ENCODE measurements around the gene GRIN2A. TPM values are rescaled to one million over a fixed set of nuclear protein-coding genes. Genes with fewer than 3 reads are reported as not detected.

Gene GRIN2A
- total and polyA plus RNA-seq, 8 donors = 0.06 to 9.8 (median 0.86) TPM

GRCh38 chr16:10150906-10151305 is 31.3 kb downstream of the GRIN2A start:
- Histone ChIP-seq H3K27ac (no peak overlapping the region), H3K4me1 (no peaks in the 10 kb centered on the region), H3K9me3 (no peaks in the 10 kb centered on the region), H3K36me3 (no peaks in the 10 kb centered on the region), H3K4me3 (no peak overlapping the region), H3K27me3 (no peaks in the 10 kb centered on the region)
- no peak for DNase-seq
- intact Hi-C loops (cut with DNase I; ENCODE audit: low total_unique reads) = no loop called here
- TF ChIP-seq POLR2AphosphoS5 (IDR thresholded peaks at IDR 0.05) (no peak), CTCF (IDR thresholded peaks at IDR 0.05) (no peak), EP300 (IDR thresholded peaks at IDR 0.05) (no peak), POLR2A (IDR thresholded peaks at IDR 0.05) (no peak)
- 81 to 88% (median 81%) methylated on average over 4 of the region's 4 CpGs for WGBS, 5 donors

GRCh38 chr16:10145542-10146035 is 36.6 kb downstream of the GRIN2A start:
- WGBS, 5 donors = 68 to 88% (median 72%) methylated on average over 4 of the region's 4 CpGs
- TF ChIP-seq POLR2A (IDR thresholded peaks at IDR 0.05) = no peak
- TF ChIP-seq EP300 (IDR thresholded peaks at IDR 0.05) = no peak
- no peak for TF ChIP-seq CTCF (IDR thresholded peaks at IDR 0.05)
- no peaks in the 10 kb centered on the region for H3K36me3 ChIP-seq
- no peak overlapping the region for H3K27ac ChIP-seq
- no peaks in the 10 kb centered on the region for H3K27me3 ChIP-seq
- DNase-seq = no peak
- intact Hi-C loops (cut with DNase I; ENCODE audit: low total_unique reads) = no loop called here
- no peak overlapping the region for H3K4me3 ChIP-seq
- no peaks in the 10 kb centered on the region for H3K4me1 ChIP-seq
- no peaks in the 10 kb centered on the region for H3K9me3 ChIP-seq

- Histone ChIP-seq H3K4me3 (no peak overlapping the region), H3K9me3 (no peaks in the 10 kb centered on the region), H3K27ac (no peak overlapping the region), H3K4me1 (no peaks in the 10 kb centered on the region), H3K36me3 (no peaks in the 10 kb centered on the region), H3K27me3 (no peaks in the 10 kb centered on the region)
- no peak for TF ChIP-seq POLR2AphosphoS5 (IDR thresholded peaks at IDR 0.05)
- TF ChIP-seq POLR2A (IDR thresholded peaks at IDR 0.05) = no peak
- no peak for TF ChIP-seq EP300 (IDR thresholded peaks at IDR 0.05)
- no peak for TF ChIP-seq CTCF (IDR thresholded peaks at IDR 0.05)
- no peak for DNase-seq
- intact Hi-C loops (cut with DNase I; ENCODE audit: low total_unique reads) = no loop called here
These were observed 40.6 kb downstream of the GRIN2A start for GRCh38 chr16:10141671-10142070.

GRCh38 chr16:10138881-10139280 is 43.3 kb downstream of the GRIN2A start:
- Histone ChIP-seq H3K36me3 (no peaks in the 10 kb centered on the region), H3K9me3 (no peaks in the 10 kb centered on the region), H3K27me3 (no peaks in the 10 kb centered on the region), H3K27ac (no peak overlapping the region), H3K4me1 (no peaks in the 10 kb centered on the region), H3K4me3 (no peak overlapping the region)
- intact Hi-C loops (cut with DNase I; ENCODE audit: low total_unique reads) = no loop called here
- TF ChIP-seq POLR2A (IDR thresholded peaks at IDR 0.05) = no peak
- TF ChIP-seq EP300 (IDR thresholded peaks at IDR 0.05) = no peak
- no peak for TF ChIP-seq CTCF (IDR thresholded peaks at IDR 0.05)
- no peak for TF ChIP-seq POLR2AphosphoS5 (IDR thresholded peaks at IDR 0.05)
- WGBS, 5 donors = 78 to 88% (median 81%) methylated on average over 5 of the region's 5 CpGs
- no peak for DNase-seq
